ENCODE measurements around the gene AIRE.

AIRE gene

GRCh38 chr21:44304877-44305293, 19.2 kb downstream of the AIRE start:
- Mint-ChIP-seq H3K9me3 (no peaks in the 10 kb centered on the region), H3K27ac (peak overlapping the region; percentile 27 to 86), H3K4me3 (no peak overlapping the region), H3K4me1 (peaks cover 55% of the 10 kb centered on the region), H3K27me3 (no peaks in the 10 kb centered on the region)
- DNase-seq: no peak
- ATAC-seq: peak; percentile 42

GRCh38 chr21:44305691-44306090, 20.0 kb downstream of the AIRE start:
- ATAC-seq (no peak), DNase-seq (no peak)
- Mint-ChIP-seq H3K4me1 (peaks cover 53% of the 10 kb centered on the region), H3K4me3 (no peak overlapping the region), H3K27me3 (no peaks in the 10 kb centered on the region), H3K9me3 (no peaks in the 10 kb centered on the region), H3K27ac (no peak overlapping the region)

DNA sequence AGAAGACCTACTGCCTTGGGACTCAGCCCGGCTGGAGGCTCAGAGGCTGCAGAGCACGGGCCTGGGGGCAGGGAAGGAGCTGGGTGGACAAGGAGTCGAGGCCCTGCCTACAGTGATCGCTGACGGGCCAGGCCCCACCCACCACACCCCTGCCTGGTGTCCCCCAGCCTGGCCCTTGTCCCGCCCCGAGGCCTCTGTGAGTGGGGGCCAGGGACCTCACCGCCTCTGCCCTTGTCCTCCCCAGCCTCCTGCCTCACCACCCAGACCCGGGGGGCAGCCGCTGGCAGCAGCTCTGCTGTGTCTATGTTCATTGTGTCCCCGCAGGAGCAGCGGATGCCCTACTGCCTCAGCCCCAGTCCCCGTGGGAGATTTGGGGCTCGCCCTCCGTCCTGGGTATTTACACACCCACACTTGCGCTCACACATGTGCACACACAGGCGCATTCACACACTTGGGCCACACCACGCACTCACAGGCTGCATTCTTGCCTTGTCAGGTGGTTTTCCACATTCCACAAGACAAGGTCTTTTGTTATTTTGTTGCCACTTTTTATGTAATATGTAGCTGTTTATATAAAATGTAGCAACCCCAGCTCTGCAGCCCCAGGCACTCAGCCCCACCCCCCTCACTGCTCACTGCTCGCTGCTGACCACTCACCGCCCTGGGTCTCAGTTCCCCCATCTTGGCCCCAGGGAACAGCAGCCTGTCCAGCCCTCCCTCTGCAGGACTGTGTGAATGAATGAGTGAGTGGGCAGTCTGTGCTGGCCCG, 21.4 kb downstream of the AIRE start:
- Mint-ChIP-seq H3K27me3 (no peaks in the 10 kb centered on the region), H3K27ac (peak overlapping the region in 1 of 2 donors; percentile 85), H3K9me3 (no peaks in the 10 kb centered on the region)

GRCh38 chr21:44310628-44311507, 25.2 kb downstream of the AIRE start:
- H3K9me3 Mint-ChIP-seq: no peaks in the 10 kb centered on the region
- no peak overlapping the region for H3K4me3 Mint-ChIP-seq

More for the DNA sequence above, 21.4 kb downstream of the AIRE start:
- peaks cover 39% of the 10 kb centered on the region for H3K4me1 Mint-ChIP-seq
- H3K4me3 Mint-ChIP-seq: no peak overlapping the region
- ATAC-seq (no peak), DNase-seq (no peak)

DNA sequence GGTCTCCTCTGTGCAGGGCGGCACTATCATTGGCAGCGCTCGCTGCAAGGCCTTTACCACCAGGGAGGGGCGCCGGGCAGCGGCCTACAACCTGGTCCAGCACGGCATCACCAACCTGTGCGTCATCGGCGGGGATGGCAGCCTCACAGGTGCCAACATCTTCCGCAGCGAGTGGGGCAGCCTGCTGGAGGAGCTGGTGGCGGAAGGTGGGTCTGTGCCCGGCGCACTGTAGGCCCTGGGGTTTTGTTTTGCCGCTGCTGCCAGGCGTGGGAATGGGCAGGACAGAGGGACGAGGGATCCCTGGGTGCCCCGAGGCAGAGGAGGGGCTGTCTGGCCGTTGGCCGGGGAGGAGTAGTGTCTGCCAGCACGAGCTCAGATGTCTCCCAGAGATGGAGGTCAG, 26.4 kb downstream of the AIRE start:
- ATAC-seq: no peak
- Mint-ChIP-seq H3K27me3 (no peaks in the 10 kb centered on the region), H3K4me1 (peaks cover 10% of the 10 kb centered on the region), H3K9me3 (no peaks in the 10 kb centered on the region), H3K4me3 (no peak overlapping the region), H3K27ac (peak overlapping the region in 1 of 2 donors; percentile 14)
- DNase-seq: no peak

More at GRCh38 chr21:44310628-44311507, 25.2 kb downstream of the AIRE start:
- no peak for ATAC-seq
- H3K27ac Mint-ChIP-seq: no peak overlapping the region
- H3K4me1 Mint-ChIP-seq: peaks cover 12% of the 10 kb centered on the region
- DNase-seq: no peak
- no peaks in the 10 kb centered on the region for H3K27me3 Mint-ChIP-seq

DNA sequence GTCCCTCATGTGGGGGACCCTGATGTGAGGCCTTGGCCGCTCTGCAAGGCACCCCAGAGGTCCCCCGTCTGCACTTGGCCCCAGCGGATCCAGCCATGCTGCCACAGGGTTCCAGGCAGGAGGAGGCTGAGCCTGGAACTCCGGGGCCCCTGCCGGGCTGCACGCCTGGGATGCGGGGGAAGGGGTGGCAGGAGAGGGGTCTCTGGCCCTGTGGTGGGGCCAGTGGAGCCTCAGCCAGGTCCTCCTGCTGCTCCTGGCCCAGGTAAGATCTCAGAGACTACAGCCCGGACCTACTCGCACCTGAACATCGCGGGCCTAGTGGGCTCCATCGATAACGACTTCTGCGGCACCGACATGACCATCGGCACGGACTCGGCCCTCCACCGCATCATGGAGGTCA, 27.0 kb downstream of the AIRE start:
- H3K9me3 Mint-ChIP-seq: no peaks in the 10 kb centered on the region
- ATAC-seq (no peak), DNase-seq (no peak)
- no peaks in the 10 kb centered on the region for H3K27me3 Mint-ChIP-seq
- H3K4me3 Mint-ChIP-seq: no peak overlapping the region
- H3K4me1 Mint-ChIP-seq: peaks cover 4% of the 10 kb centered on the region
- H3K27ac Mint-ChIP-seq: no peak overlapping the region

GRCh38 chr21:44313451-44313850, 27.8 kb downstream of the AIRE start:
- Mint-ChIP-seq H3K4me1 (no peaks in the 10 kb centered on the region), H3K27me3 (no peaks in the 10 kb centered on the region), H3K27ac (peak overlapping the region in 1 of 2 donors; percentile 74), H3K4me3 (no peak overlapping the region), H3K9me3 (no peaks in the 10 kb centered on the region)
- no peak for DNase-seq
- ATAC-seq: no peak

- DNase-seq: no peak
- Mint-ChIP-seq H3K27me3 (no peaks in the 10 kb centered on the region), H3K4me1 (no peaks in the 10 kb centered on the region), H3K27ac (no peak overlapping the region), H3K9me3 (no peaks in the 10 kb centered on the region), H3K4me3 (no peak overlapping the region)
- ATAC-seq: no peak
These were observed 28.5 kb downstream of the AIRE start for GRCh38 chr21:44314128-44314527.

DNA sequence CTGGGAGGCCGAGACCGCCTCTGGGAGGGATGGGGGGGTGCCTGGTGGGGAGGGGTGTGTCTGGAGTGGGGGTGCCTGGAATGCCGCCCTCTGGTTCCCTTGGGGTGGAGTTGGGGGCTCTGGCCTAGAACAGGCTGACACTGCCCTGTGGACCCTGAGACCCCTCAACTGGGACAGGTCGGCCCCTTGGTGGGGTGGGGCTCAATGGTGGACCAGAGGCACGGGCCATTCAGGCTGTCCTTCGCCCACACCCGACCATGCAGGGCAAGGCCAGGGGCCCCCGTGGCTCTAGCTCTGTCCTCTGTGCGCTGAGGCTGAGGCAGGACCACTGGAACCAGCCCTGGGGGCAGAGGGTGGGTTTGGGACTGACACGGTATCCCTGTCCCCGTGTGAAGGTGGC, 28.9 kb downstream of the AIRE start:
- peak overlapping the region in 1 of 2 donors; percentile 59 for H3K27ac Mint-ChIP-seq
- H3K4me3 Mint-ChIP-seq: no peak overlapping the region
- ATAC-seq (no peak), DNase-seq (no peak)
- H3K9me3 Mint-ChIP-seq: no peaks in the 10 kb centered on the region
- no peaks in the 10 kb centered on the region for H3K4me1 Mint-ChIP-seq
- no peaks in the 10 kb centered on the region for H3K27me3 Mint-ChIP-seq

DNA sequence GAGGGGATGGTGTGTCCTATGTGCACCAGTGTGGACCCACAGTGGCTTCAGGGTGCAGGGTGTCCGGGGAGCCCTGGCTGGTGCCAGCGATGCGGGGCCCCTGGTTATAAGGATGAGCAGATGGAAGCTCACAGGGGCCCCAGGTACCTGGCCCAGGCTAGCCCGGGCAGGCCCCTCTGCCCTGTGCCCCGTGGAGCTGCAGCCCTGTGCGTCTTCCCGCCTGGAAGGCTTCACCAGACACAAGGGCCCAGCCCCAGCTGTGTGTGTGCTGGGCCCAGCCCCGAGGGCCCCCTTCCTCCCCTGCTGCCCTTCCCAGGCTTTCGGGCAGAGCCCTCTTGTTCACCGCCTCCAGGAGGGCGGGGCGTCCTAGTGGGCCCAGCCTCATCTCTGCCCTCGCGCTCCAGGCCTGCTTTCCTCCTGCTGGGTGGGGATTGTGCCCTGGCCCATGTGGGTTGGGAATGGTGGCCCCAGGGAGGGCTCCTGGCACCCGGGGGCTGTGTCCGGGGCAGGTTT, 30.1 kb downstream of the AIRE start:
- H3K4me1 Mint-ChIP-seq: no peaks in the 10 kb centered on the region
- ATAC-seq (no peak), DNase-seq (no peak)
- no peaks in the 10 kb centered on the region for H3K9me3 Mint-ChIP-seq
- no peaks in the 10 kb centered on the region for H3K27me3 Mint-ChIP-seq
- no peak overlapping the region for H3K27ac Mint-ChIP-seq
- no peak overlapping the region for H3K4me3 Mint-ChIP-seq

- peak overlapping the region in 1 of 2 donors; percentile 37 for H3K27ac Mint-ChIP-seq
- H3K9me3 Mint-ChIP-seq: no peaks in the 10 kb centered on the region
- DNase-seq (no peak), ATAC-seq (peak; percentile 11)
- no peaks in the 10 kb centered on the region for H3K27me3 Mint-ChIP-seq
- no peaks in the 10 kb centered on the region for H3K4me1 Mint-ChIP-seq
- H3K4me3 Mint-ChIP-seq: no peak overlapping the region
These were observed 30.7 kb downstream of the AIRE start for GRCh38 chr21:44316277-44316900.

DNA sequence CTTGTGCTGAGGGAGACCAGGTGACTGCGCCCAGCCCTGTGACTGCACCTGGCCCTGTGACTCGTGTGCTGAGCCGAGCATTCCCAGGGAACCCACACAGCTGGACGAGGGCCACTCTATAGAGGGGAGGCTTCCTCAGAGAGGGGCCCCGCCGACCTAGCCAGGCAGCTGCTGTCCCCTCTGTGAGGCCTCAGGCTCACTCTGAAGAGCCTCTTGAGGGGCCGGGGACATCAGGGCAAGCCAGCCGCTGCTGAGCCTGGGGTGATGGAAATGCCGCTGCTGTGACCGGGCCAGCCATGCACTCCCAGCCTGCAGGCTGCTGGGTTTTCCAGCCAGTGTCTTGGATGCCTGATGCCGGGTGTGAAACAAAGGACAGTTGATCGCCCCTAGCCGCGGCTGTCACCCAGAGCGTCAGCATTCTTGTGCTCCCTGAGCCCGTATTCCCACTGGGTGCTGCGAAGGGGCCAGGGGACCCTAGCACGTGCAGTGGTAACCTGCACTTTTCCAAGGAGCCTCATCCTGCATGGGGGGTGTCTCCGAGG, 31.6 kb downstream of the AIRE start:
- peak overlapping the region in 1 of 2 donors; percentile 40 for H3K27ac Mint-ChIP-seq
- no peaks in the 10 kb centered on the region for H3K27me3 Mint-ChIP-seq
- DNase-seq (no peak), ATAC-seq (no peak)
- no peaks in the 10 kb centered on the region for H3K4me1 Mint-ChIP-seq
- H3K4me3 Mint-ChIP-seq: no peak overlapping the region
- no peaks in the 10 kb centered on the region for H3K9me3 Mint-ChIP-seq

- no peak overlapping the region for H3K4me3 Mint-ChIP-seq
- DNase-seq (no peak), ATAC-seq (no peak)
- no peaks in the 10 kb centered on the region for H3K9me3 Mint-ChIP-seq
- no peaks in the 10 kb centered on the region for H3K4me1 Mint-ChIP-seq
- H3K27me3 Mint-ChIP-seq: no peaks in the 10 kb centered on the region
- no peak overlapping the region for H3K27ac Mint-ChIP-seq
These were observed 32.2 kb downstream of the AIRE start for GRCh38 chr21:44317871-44318270.

- Mint-ChIP-seq H3K4me1 (no peaks in the 10 kb centered on the region), H3K4me3 (no peak overlapping the region), H3K27me3 (no peaks in the 10 kb centered on the region), H3K9me3 (no peaks in the 10 kb centered on the region), H3K27ac (peak overlapping the region in 1 of 2 donors; percentile 43)
- ATAC-seq (no peak), DNase-seq (no peak)
These were observed 33.0 kb downstream of the AIRE start for GRCh38 chr21:44318489-44319285.
